ENCODE measurements around the gene MEI1. TPM values are rescaled to one million over a fixed set of nuclear protein-coding genes. Genes with fewer than 3 reads are reported as not detected.

MEI1 gene
- total RNA-seq, 1 experiment from 2014 or later, result not detected

GRCh38 chr22:41838842-41839618 is 139.7 kb downstream of the MEI1 start:
- DNase-seq (ENCODE audit: low spot score), result no peak

- no peak for DNase-seq (ENCODE audit: low spot score)
Observed at GRCh38 chr22:41840216-41840615, 140.9 kb downstream of the MEI1 start.

GRCh38 chr22:41841085-41841712 is 141.9 kb downstream of the MEI1 start:
- DNase-seq (ENCODE audit: low spot score), result no peak

- no peak for DNase-seq (ENCODE audit: low spot score)
Observed at GRCh38 chr22:41842996-41843970, 144.0 kb downstream of the MEI1 start.

GRCh38 chr22:41844036-41844435 is 144.7 kb downstream of the MEI1 start:
- no peak for DNase-seq (ENCODE audit: low spot score)

- DNase-seq (ENCODE audit: low spot score), result no peak
Observed at GRCh38 chr22:41844513-41844912, 145.2 kb downstream of the MEI1 start.

GRCh38 chr22:41845380-41846267 is 146.3 kb downstream of the MEI1 start:
- DNase-seq (ENCODE audit: low spot score), result no peak

- DNase-seq (ENCODE audit: low spot score), result no peak
Observed at GRCh38 chr22:41846268-41846987, 147.1 kb downstream of the MEI1 start.

GRCh38 chr22:41847300-41847699 is 148.0 kb downstream of the MEI1 start:
- DNase-seq (ENCODE audit: low spot score), result no peak

GRCh38 chr22:41848468-41848867 is 149.2 kb downstream of the MEI1 start:
- no peak for DNase-seq (ENCODE audit: low spot score)

Other genes with a start within 250 kb of the MEI1 start
- 80.0 and 123 TPM in 2 replicates for gene PHF5A, start 230.8 kb upstream of the MEI1 start, total RNA-seq (2014; rRNA removed; shearing (Covaris generic))
- gene ACO2, start 230.4 kb upstream of the MEI1 start, total RNA-seq (2014; rRNA removed; shearing (Covaris generic)), result 53.2 and 57.4 TPM in 2 replicates
- 22.8 and 23.1 TPM in 2 replicates for gene POLR3H, start 155.0 kb upstream of the MEI1 start, total RNA-seq (2014; rRNA removed; shearing (Covaris generic))
- 0.14 TPM in 1 of 2 replicates, not detected in the other for gene CSDC2, start 138.5 kb upstream of the MEI1 start, total RNA-seq (2014; rRNA removed; shearing (Covaris generic))
- gene PMM1, start 109.7 kb upstream of the MEI1 start, total RNA-seq (2014; rRNA removed; shearing (Covaris generic)), result 4.2 and 17.5 TPM in 2 replicates
- gene DESI1, start 78.5 kb upstream of the MEI1 start, total RNA-seq (2014; rRNA removed; shearing (Covaris generic)), result 23.1 and 28.1 TPM in 2 replicates
- 634 and 694 TPM in 2 replicates for gene XRCC6, start 78.2 kb upstream of the MEI1 start, total RNA-seq (2014; rRNA removed; shearing (Covaris generic))
- 112 and 113 TPM in 2 replicates for gene SNU13, start 10.6 kb upstream of the MEI1 start, total RNA-seq (2014; rRNA removed; shearing (Covaris generic))
- 8.1 and 10.6 TPM in 2 replicates for gene CCDC134, start 101.2 kb downstream of the MEI1 start, total RNA-seq (2014; rRNA removed; shearing (Covaris generic))
- 25.1 and 30.2 TPM in 2 replicates for gene SREBF2, start 133.6 kb downstream of the MEI1 start, total RNA-seq (2014; rRNA removed; shearing (Covaris generic))
- gene SHISA8, start 215.6 kb downstream of the MEI1 start, total RNA-seq (2014; rRNA removed; shearing (Covaris generic)), result not detected in 2 replicates
- gene TNFRSF13C, start 227.3 kb downstream of the MEI1 start, total RNA-seq (2014; rRNA removed; shearing (Covaris generic)), result 0.10 TPM in 1 of 2 replicates, not detected in the other
- gene CENPM, start 247.6 kb downstream of the MEI1 start, total RNA-seq (2014; rRNA removed; shearing (Covaris generic)), result 52.7 and 62.4 TPM in 2 replicates

Data from H4 (cell line).